Ovary (tissue), 9 donors: ENCODE measurements around the gene ADM. TPM values are rescaled to one million over a fixed set of nuclear protein-coding genes. Genes with fewer than 3 reads are reported as not detected.

Source experiments
- DNase-seq, 5 donors: peaks; one replicate each; pipeline ENCODE4 v3.0.0-alpha.2; 2019 to 2020
- H3K27ac ChIP-seq, 2 donors: fragments of 200-600 bp; one replicate each; pipeline versions ENCODE4 v1.5.1 to v1.8.0; 2019 to 2022
- H3K27me3 ChIP-seq: fragments of 200-600 bp; one replicate; pipeline ENCODE4 v1.8.0; 2022
- H3K36me3 ChIP-seq: fragments of 200-600 bp; sonication (generic); one replicate; pipeline ENCODE4 v1.5.1; 2019
- H3K4me1 ChIP-seq: one replicate; pipeline ENCODE4 v1.8.1; 2013; ENCODE audit warnings: mild to moderate bottlenecking, moderate library complexity; ENCODE audit not compliant: insufficient read depth
- H3K4me3 ChIP-seq: fragments of 200-600 bp; sonication (generic); one replicate; pipeline ENCODE4 v1.5.1; 2017
- H3K9me3 ChIP-seq, 2 donors: fragments of 200-600 bp in 1 of 2; sonication (generic) in 1 of 2; one replicate each; pipeline versions ENCODE4 v1.5.1 to v1.8.1; 2013 to 2019; ENCODE audit warnings: mild to moderate bottlenecking in 1 of 2, moderate library complexity in 1 of 2
- EP300 ChIP-seq: sonication (generic); formaldehyde crosslinking; IDR thresholded peaks from one replicate; pipeline ENCODE4 v1.6.1; 2017; ENCODE audit warnings: antibody characterized with exemption
- POLR2A ChIP-seq: fragments of 450-650 bp; IDR thresholded peaks from one replicate; pipeline ENCODE4 v1.6.1; 2017; ENCODE audit warnings: antibody characterized with exemption, mild to moderate bottlenecking, moderate library complexity
- WGBS, 3 donors: extraction: QIAGEN DNeasy Blood & Tissue Kit in 1 of 3; methylation state at CpG; one replicate each; pipeline versions ENCODE4 v1.1.5 to v1.1.7; 2013 to 2017; 5-methylcytosine and 5-hydroxymethylcytosine counted together
- intact Hi-C, 4 donors: fragments of 100-400 bp; cut with DNase I; formaldehyde crosslinking; loops; one replicate each; pipeline versions ENCODE4 v1.11.0 to v1.15.1; 2022 to 2023
- polyA plus RNA-seq, 2 donors: library from polyadenylated mRNA; stranded (reverse); fragments of 200-250 nt in 1 of 2; fragments of 350-450 nt in 1 of 2; fragmentation: Illumina TruSeq in 1 of 2; extraction: RNeasy Lipid Tissue Mini Kit (QIAGEN cat#74804) in 1 of 2; gene quantifications; one replicate each; pipeline ENCODE4 v1.2.3, GENCODE V29; 2013 to 2014
- total RNA-seq, 7 donors: library from RNA; depleted of rRNA in 2 of 7; stranded (reverse); fragments of >200 nt in 2 of 7; fragmentation: NEBNext Ultra II Directional in 3 of 7; extraction: Animal tissue kit (Norgen Biotek cat#: 25700) in 3 of 7; gene quantifications; one replicate each; pipeline versions ENCODE4 v1.1.0 to v1.2.4, GENCODE V29; 2016 to 2023
- TF ChIP-seq, protein P1 (sequence below), 3 donors: fragments of 450-650 bp in 2 of 3; fragments of 200-600 bp in 1 of 3; IDR thresholded peaks; one replicate each; pipeline versions ENCODE4 v1.5.1 to v1.8.0; 2016 to 2022; ENCODE audit warnings: antibody characterized with exemption in 3 of 3, mild to moderate bottlenecking in 1 of 3
- donor health status: DM: no; HTN: no; CAD: no; lungs with moderate emphysema.
- donor health status: DM: no; HTN: no; CAD: no.
- donor health status: Bipolar disorder and iron deficiency.
- donor health status: DM: yes; HTN: yes; CAD: no.
- donor health status: DM: no; HTN: no; CAD: no.
- donor health status: DM: yes; HTN: yes; CAD: no.

The ADM gene
- total and polyA plus RNA-seq, 9 donors = 8.2 to 83.8 (median 32.1) TPM

DNA sequence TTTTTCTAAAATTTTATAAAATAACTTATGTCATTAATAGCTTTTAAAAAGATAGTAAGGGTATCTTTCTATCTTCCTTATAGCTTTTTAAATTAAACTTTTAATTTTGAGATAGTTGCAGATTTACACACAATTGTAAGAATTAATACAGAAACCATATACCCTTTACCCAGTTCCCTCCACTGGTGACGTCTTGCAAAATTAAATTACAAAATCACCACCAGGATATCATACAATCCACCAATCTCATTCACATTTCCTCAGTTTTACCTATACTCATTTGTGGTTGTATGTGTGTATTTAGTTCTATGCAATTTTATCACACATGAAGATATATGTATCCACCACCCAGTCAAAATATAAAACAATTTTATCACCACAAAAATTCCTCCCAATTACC, 20.9 kb upstream of the ADM start:
- Histone ChIP-seq H3K36me3 (no peaks in the 10 kb centered on the region), H3K4me1 (peaks cover 1% of the 10 kb centered on the region), H3K27ac (no peak overlapping the region), H3K4me3 (no peak overlapping the region), H3K9me3 (no peaks in the 10 kb centered on the region), H3K27me3 (no peaks in the 10 kb centered on the region)
- intact Hi-C loops = no loop called here
- TF ChIP-seq, protein P1, sequence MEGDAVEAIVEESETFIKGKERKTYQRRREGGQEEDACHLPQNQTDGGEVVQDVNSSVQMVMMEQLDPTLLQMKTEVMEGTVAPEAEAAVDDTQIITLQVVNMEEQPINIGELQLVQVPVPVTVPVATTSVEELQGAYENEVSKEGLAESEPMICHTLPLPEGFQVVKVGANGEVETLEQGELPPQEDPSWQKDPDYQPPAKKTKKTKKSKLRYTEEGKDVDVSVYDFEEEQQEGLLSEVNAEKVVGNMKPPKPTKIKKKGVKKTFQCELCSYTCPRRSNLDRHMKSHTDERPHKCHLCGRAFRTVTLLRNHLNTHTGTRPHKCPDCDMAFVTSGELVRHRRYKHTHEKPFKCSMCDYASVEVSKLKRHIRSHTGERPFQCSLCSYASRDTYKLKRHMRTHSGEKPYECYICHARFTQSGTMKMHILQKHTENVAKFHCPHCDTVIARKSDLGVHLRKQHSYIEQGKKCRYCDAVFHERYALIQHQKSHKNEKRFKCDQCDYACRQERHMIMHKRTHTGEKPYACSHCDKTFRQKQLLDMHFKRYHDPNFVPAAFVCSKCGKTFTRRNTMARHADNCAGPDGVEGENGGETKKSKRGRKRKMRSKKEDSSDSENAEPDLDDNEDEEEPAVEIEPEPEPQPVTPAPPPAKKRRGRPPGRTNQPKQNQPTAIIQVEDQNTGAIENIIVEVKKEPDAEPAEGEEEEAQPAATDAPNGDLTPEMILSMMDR (IDR thresholded peaks at IDR 0.05) = no peak
- TF ChIP-seq POLR2A = no peak
- TF ChIP-seq EP300 = no peak
- WGBS, 3 donors = 73 to 80% (median 79%) methylated on average over 1 of the region's 1 CpG
- DNase-seq = no peak

DNA sequence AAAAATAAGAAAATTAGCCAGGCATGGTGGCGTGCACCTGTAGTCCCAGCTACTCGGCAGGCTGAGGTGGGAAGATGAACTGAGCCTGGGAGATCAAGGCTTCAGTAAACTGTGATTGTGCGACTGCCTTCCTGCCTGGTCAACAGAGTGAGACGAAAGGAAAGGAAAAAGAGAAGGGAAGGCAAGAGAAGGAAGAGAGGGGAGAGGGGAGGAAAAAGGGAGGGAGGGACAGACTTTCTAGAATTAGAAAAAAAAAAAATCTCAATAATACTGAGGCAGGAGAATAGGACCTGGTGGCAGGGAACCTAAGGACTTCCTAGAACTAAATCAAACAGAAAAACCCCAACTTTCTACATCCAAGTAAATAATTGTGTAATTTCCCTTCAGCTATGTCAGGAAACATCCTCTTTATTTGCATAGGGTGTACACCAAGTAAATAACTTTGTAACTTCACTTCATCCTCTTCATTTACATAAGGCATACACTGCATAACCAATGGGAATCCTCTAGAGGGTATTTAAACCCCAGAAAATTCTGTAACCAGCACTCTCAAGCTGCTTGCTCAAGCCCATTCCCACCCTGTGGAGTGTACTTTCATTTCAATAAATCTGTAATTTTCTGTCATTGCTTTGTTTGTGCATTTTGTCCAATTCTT, 19.6 kb upstream of the ADM start:
- WGBS, 3 donors = 95 to 97% (median 95%) methylated on average over 4 of the region's 4 CpGs
- Histone ChIP-seq H3K9me3 (no peaks in the 10 kb centered on the region), H3K27ac (no peak overlapping the region), H3K36me3 (no peaks in the 10 kb centered on the region), H3K27me3 (no peaks in the 10 kb centered on the region), H3K4me3 (no peak overlapping the region), H3K4me1 (peaks cover 8% of the 10 kb centered on the region)
- TF ChIP-seq EP300 = no peak
- no peak for TF ChIP-seq POLR2A
- TF ChIP-seq, protein P1 (IDR thresholded peaks at IDR 0.05) = no peak
- no peak for DNase-seq
- intact Hi-C loops = no loop called here

DNA sequence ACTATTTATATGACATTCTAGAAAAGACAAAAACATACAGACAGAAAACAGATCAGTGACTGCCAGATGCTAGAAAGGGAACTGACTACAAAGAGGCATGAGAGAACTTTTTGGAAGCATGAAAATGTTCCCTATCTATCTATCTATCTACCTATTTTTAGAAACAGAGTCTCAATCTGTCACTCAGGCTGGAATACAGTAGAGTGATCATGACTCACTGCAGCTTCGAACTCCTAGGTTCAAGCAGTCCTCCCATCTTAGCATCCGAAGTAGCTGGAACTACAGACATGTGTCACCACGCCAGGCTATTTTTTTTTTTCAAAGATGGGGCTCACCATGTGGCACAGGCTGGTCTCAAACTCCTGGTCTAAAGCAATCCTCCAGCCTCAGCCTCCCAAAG, 17.7 kb upstream of the ADM start:
- Histone ChIP-seq H3K27me3 (no peaks in the 10 kb centered on the region), H3K9me3 (no peaks in the 10 kb centered on the region)
- 86 to 91% (median 87%) methylated on average over 3 of the region's 3 CpGs for WGBS, 3 donors

DNA sequence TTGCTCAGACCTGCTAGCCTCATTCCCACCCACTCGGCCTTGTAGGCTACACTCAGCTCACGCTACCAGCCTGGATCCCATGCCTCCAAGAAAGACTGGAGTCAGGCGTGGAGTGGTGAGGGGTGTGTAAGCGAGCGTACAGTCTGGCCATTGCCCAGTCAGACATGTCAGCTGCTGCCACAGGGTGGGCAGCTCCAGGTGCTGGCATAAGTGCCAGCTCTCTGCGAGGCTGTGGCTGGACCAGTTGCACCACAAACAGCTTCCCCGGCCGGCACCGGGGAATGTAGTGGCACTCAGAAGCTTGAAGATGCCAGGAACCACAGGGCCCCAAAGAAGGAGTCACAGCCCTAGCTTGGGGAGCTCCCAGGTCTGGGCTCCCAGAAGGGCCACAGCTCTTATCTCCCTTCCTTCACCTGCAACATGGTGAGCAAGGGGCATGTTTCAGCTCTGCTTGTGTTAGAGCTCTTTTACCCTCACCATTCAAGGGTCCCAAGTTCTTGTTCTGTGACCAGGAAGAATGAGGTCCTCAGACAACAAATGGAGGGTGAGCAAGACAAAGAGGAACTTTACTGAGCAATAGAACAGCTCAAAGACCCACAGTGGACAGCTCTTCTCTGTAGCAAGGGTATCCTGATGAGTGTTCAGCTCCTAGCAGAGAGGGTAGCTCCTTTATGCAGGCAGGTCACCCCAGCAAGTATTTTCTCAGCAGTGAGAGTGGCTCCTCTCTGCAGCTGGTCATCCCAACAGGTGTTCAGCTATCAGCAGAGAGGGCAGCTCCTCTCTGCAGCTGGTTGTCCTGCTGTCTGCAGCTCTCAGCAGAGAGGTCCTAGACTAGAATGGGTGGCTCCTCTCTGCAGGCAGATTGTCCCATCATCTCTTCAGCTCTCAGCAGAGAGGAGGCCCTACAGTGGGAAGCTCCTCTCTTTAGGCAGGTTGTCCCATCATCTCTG, 16.8 kb upstream of the ADM start:
- WGBS, 3 donors = 92 to 95% (median 94%) methylated on average over 9 of the region's 9 CpGs

More for the DNA sequence above, 17.7 kb upstream of the ADM start:
- no peak overlapping the region for H3K4me3 ChIP-seq
- no peaks in the 10 kb centered on the region for H3K36me3 ChIP-seq
- intact Hi-C loops = no loop called here
- no peak for DNase-seq
- peaks cover 12% of the 10 kb centered on the region for H3K4me1 ChIP-seq
- no peak overlapping the region for H3K27ac ChIP-seq
- TF ChIP-seq EP300 (no peak), POLR2A (no peak)
- TF ChIP-seq, protein P1 (IDR thresholded peaks at IDR 0.05) = no peak

More for the DNA sequence above, 16.8 kb upstream of the ADM start:
- Histone ChIP-seq H3K36me3 (no peaks in the 10 kb centered on the region), H3K4me3 (no peak overlapping the region), H3K27ac (no peak overlapping the region), H3K4me1 (peaks cover 15% of the 10 kb centered on the region), H3K9me3 (no peaks in the 10 kb centered on the region), H3K27me3 (no peaks in the 10 kb centered on the region)
- intact Hi-C loops = no loop called here
- DNase-seq = no peak
- TF ChIP-seq POLR2A = no peak
- no peak for TF ChIP-seq EP300
- TF ChIP-seq, protein P1 (IDR thresholded peaks at IDR 0.05) = no peak
